Naive B cell (primary cell): ENCODE results near the gene GRM8. TPM values are rescaled to one million over a fixed set of nuclear protein-coding genes. Genes with fewer than 3 reads are reported as not detected.

Source experiments
- ATAC-seq, 2 donors: fragments of 150-1000 bp; cut with Tn5 transposase; 2 replicates each; pipeline ENCODE4 v1.10.0; 2021; ENCODE audit warnings: low read depth in 2 of 2, mild to moderate bottlenecking in 2 of 2, moderate library complexity in 2 of 2
- DNase-seq: peaks from one replicate; pipeline ENCODE4 v3.0.0; 2022
- H3K27ac Mint-ChIP-seq, 6 donors: one replicate each; pipeline ENCODE4 v1.8.0; 2020 to 2022; ENCODE audit warnings: mild to moderate bottlenecking in 6 of 6, mixed read lengths in 6 of 6, moderate library complexity in 5 of 6, inconsistent platforms in 2 of 6
- H3K27me3 Mint-ChIP-seq, 3 donors: one replicate each; pipeline ENCODE4 v1.8.0; 2021 to 2022; ENCODE audit warnings: mixed read lengths in 3 of 3, mild to moderate bottlenecking in 1 of 3
- H3K36me3 Mint-ChIP-seq, 2 donors: one replicate each; pipeline ENCODE4 v1.8.0; 2020 to 2022; ENCODE audit warnings: mixed read lengths in 2 of 2, inconsistent platforms in 1 of 2, mild to moderate bottlenecking in 1 of 2
- H3K4me1 Mint-ChIP-seq, 3 donors: one replicate each; pipeline ENCODE4 v1.8.0; 2020 to 2022; ENCODE audit warnings: mixed read lengths in 3 of 3, inconsistent platforms in 1 of 3, mild to moderate bottlenecking in 1 of 3, moderate library complexity in 1 of 3
- H3K4me3 Mint-ChIP-seq, 8 donors: one replicate each; pipeline ENCODE4 v1.8.0; 2020 to 2022; ENCODE audit warnings: mild to moderate bottlenecking in 8 of 8, mixed read lengths in 8 of 8, moderate library complexity in 8 of 8, inconsistent platforms in 2 of 8
- H3K9me3 Mint-ChIP-seq, 7 donors: one replicate each; pipeline ENCODE4 v1.8.0; 2020 to 2022; ENCODE audit warnings: mixed read lengths in 7 of 7, mild to moderate bottlenecking in 5 of 7, inconsistent platforms in 2 of 7, moderate library complexity in 1 of 7
- polyA plus RNA-seq, 6 donors: library from polyadenylated mRNA; unstranded; fragments of 300-500 nt; fragmentation: Illumina TruSeq; gene quantifications; one replicate each; pipeline ENCODE4 v1.2.3, GENCODE V29; 2021; ENCODE audit warnings: low read depth in 6 of 6

The GRM8 gene
- polyA plus RNA-seq, 6 donors from 2014 or later: not detected

- no peak for DNase-seq
- Mint-ChIP-seq H3K4me3 (no peak overlapping the region), H3K9me3 (peaks cover 0 to 12% (median 7%) of the 10 kb centered on the region in 7 donors), H3K36me3 (no peaks in the 10 kb centered on the region), H3K4me1 (no peaks in the 10 kb centered on the region), H3K27me3 (peaks cover 0 to 20% (median 9%) of the 10 kb centered on the region in 3 donors), H3K27ac (no peak overlapping the region)
- ATAC-seq: no peak
Measured at GRCh38 chr7:127034186-127034806, 218.4 kb downstream of the GRM8 start.

GRCh38 chr7:127029823-127030222 lies 222.9 kb downstream of the GRM8 start:
- H3K4me1 Mint-ChIP-seq: no peaks in the 10 kb centered on the region
- no peaks in the 10 kb centered on the region for H3K27me3 Mint-ChIP-seq
- ATAC-seq: no peak
- peaks cover 0 to 16% (median 4%) of the 10 kb centered on the region in 7 donors for H3K9me3 Mint-ChIP-seq
- no peak overlapping the region for H3K27ac Mint-ChIP-seq
- no peaks in the 10 kb centered on the region for H3K36me3 Mint-ChIP-seq
- DNase-seq: no peak
- H3K4me3 Mint-ChIP-seq: no peak overlapping the region

- Mint-ChIP-seq H3K27me3 (no peaks in the 10 kb centered on the region), H3K4me1 (no peaks in the 10 kb centered on the region), H3K36me3 (no peaks in the 10 kb centered on the region), H3K4me3 (no peak overlapping the region), H3K9me3 (peaks cover 0 to 5% (median 2%) of the 10 kb centered on the region in 7 donors), H3K27ac (no peak overlapping the region)
- ATAC-seq: no peak
- DNase-seq: no peak
Measured at GRCh38 chr7:127021857-127022256, 230.9 kb downstream of the GRM8 start.

GRCh38 chr7:127021019-127021738 lies 231.6 kb downstream of the GRM8 start:
- no peaks in the 10 kb centered on the region for H3K4me1 Mint-ChIP-seq
- no peak for ATAC-seq
- no peak overlapping the region for H3K4me3 Mint-ChIP-seq
- peaks cover 0 to 5% (median 0%) of the 10 kb centered on the region in 7 donors for H3K9me3 Mint-ChIP-seq
- no peak for DNase-seq
- no peaks in the 10 kb centered on the region for H3K27me3 Mint-ChIP-seq
- no peaks in the 10 kb centered on the region for H3K36me3 Mint-ChIP-seq
- H3K27ac Mint-ChIP-seq: no peak overlapping the region

GRCh38 chr7:127018889-127019288 lies 233.9 kb downstream of the GRM8 start:
- DNase-seq (no peak), ATAC-seq (no peak)
- Mint-ChIP-seq H3K27me3 (no peaks in the 10 kb centered on the region), H3K9me3 (peaks cover 0 to 5% (median under 1%) of the 10 kb centered on the region in 7 donors), H3K4me3 (no peak overlapping the region), H3K36me3 (no peaks in the 10 kb centered on the region), H3K27ac (no peak overlapping the region), H3K4me1 (no peaks in the 10 kb centered on the region)

- ATAC-seq: no peak
- Mint-ChIP-seq H3K4me1 (no peaks in the 10 kb centered on the region), H3K27me3 (no peaks in the 10 kb centered on the region), H3K4me3 (no peak overlapping the region), H3K36me3 (no peaks in the 10 kb centered on the region), H3K9me3 (peaks cover 0 to 5% (median 2%) of the 10 kb centered on the region in 7 donors), H3K27ac (no peak overlapping the region)
- no peak for DNase-seq
Measured at GRCh38 chr7:127017196-127017595, 235.5 kb downstream of the GRM8 start.

- no peak for ATAC-seq
- H3K27ac Mint-ChIP-seq: no peak overlapping the region
- no peaks in the 10 kb centered on the region for H3K36me3 Mint-ChIP-seq
- DNase-seq: no peak
- H3K27me3 Mint-ChIP-seq: no peaks in the 10 kb centered on the region
- H3K9me3 Mint-ChIP-seq: peaks cover 0 to 6% (median 0%) of the 10 kb centered on the region in 7 donors
- no peaks in the 10 kb centered on the region for H3K4me1 Mint-ChIP-seq
- H3K4me3 Mint-ChIP-seq: no peak overlapping the region
Measured at GRCh38 chr7:127000725-127001124, 252.0 kb downstream of the GRM8 start.

GRCh38 chr7:126996659-126997058 lies 256.1 kb downstream of the GRM8 start:
- no peak overlapping the region for H3K27ac Mint-ChIP-seq
- DNase-seq (no peak), ATAC-seq (no peak)
- no peaks in the 10 kb centered on the region for H3K27me3 Mint-ChIP-seq
- H3K4me3 Mint-ChIP-seq: no peak overlapping the region
- H3K4me1 Mint-ChIP-seq: no peaks in the 10 kb centered on the region
- H3K36me3 Mint-ChIP-seq: no peaks in the 10 kb centered on the region
- H3K9me3 Mint-ChIP-seq: peaks cover 0 to 6% (median 0%) of the 10 kb centered on the region in 7 donors

- H3K27me3 Mint-ChIP-seq: no peaks in the 10 kb centered on the region
- peaks cover 0 to 6% (median 0%) of the 10 kb centered on the region in 7 donors for H3K9me3 Mint-ChIP-seq
Measured at GRCh38 chr7:126993626-126994213, 259.0 kb downstream of the GRM8 start.

GRCh38 chr7:126988022-126988421 lies 264.7 kb downstream of the GRM8 start:
- H3K4me1 Mint-ChIP-seq: no peaks in the 10 kb centered on the region
- H3K27ac Mint-ChIP-seq: peak overlapping the region in 1 of 6 donors; percentile 8
- H3K27me3 Mint-ChIP-seq: no peaks in the 10 kb centered on the region
- peaks cover 0 to 9% (median 0%) of the 10 kb centered on the region in 7 donors for H3K9me3 Mint-ChIP-seq
- ATAC-seq: no peak
- no peak overlapping the region for H3K4me3 Mint-ChIP-seq
- H3K36me3 Mint-ChIP-seq: no peaks in the 10 kb centered on the region
- no peak for DNase-seq

More at GRCh38 chr7:126993626-126994213, 259.0 kb downstream of the GRM8 start:
- DNase-seq (no peak), ATAC-seq (no peak)
- Mint-ChIP-seq H3K36me3 (no peaks in the 10 kb centered on the region), H3K4me3 (no peak overlapping the region), H3K4me1 (no peaks in the 10 kb centered on the region), H3K27ac (no peak overlapping the region)

GRCh38 chr7:126979722-126980121 lies 273.0 kb downstream of the GRM8 start:
- no peak for ATAC-seq
- peaks cover 0 to 5% (median 0%) of the 10 kb centered on the region in 7 donors for H3K9me3 Mint-ChIP-seq
- H3K36me3 Mint-ChIP-seq: no peaks in the 10 kb centered on the region
- H3K27ac Mint-ChIP-seq: no peak overlapping the region
- no peaks in the 10 kb centered on the region for H3K4me1 Mint-ChIP-seq
- DNase-seq: no peak
- H3K4me3 Mint-ChIP-seq: no peak overlapping the region
- no peaks in the 10 kb centered on the region for H3K27me3 Mint-ChIP-seq

- H3K4me3 Mint-ChIP-seq: no peak overlapping the region
- no peak overlapping the region for H3K27ac Mint-ChIP-seq
- ATAC-seq (no peak), DNase-seq (no peak)
- no peaks in the 10 kb centered on the region for H3K36me3 Mint-ChIP-seq
- peaks cover 0 to 4% (median 0%) of the 10 kb centered on the region in 7 donors for H3K9me3 Mint-ChIP-seq
- no peaks in the 10 kb centered on the region for H3K4me1 Mint-ChIP-seq
- no peaks in the 10 kb centered on the region for H3K27me3 Mint-ChIP-seq
Measured at GRCh38 chr7:126978865-126979264, 273.9 kb downstream of the GRM8 start.

- peaks cover 0 to 4% (median 0%) of the 10 kb centered on the region in 7 donors for H3K9me3 Mint-ChIP-seq
- ATAC-seq: no peak
- H3K27me3 Mint-ChIP-seq: no peaks in the 10 kb centered on the region
- no peak overlapping the region for H3K4me3 Mint-ChIP-seq
- DNase-seq: no peak
- no peaks in the 10 kb centered on the region for H3K4me1 Mint-ChIP-seq
- no peaks in the 10 kb centered on the region for H3K36me3 Mint-ChIP-seq
- no peak overlapping the region for H3K27ac Mint-ChIP-seq
Measured at GRCh38 chr7:126973066-126973465, 279.7 kb downstream of the GRM8 start.

- no peaks in the 10 kb centered on the region for H3K27me3 Mint-ChIP-seq
- H3K27ac Mint-ChIP-seq: no peak overlapping the region
- no peaks in the 10 kb centered on the region for H3K36me3 Mint-ChIP-seq
- H3K4me1 Mint-ChIP-seq: no peaks in the 10 kb centered on the region
- H3K4me3 Mint-ChIP-seq: no peak overlapping the region
- peaks cover 0 to 4% (median 0%) of the 10 kb centered on the region in 7 donors for H3K9me3 Mint-ChIP-seq
- ATAC-seq (no peak), DNase-seq (no peak)
Measured at GRCh38 chr7:126972571-126972970, 280.2 kb downstream of the GRM8 start.
